GM19372 (cell line): Measurements from ENCODE around the gene BRSK2.

Experiments
- ATAC-seq: cut with Tn5 transposase; IDR thresholded peaks from one replicate; pipeline ENCODE4 v1.9.1; 2021; ENCODE audit warnings: mild to moderate bottlenecking, low read depth, moderate library complexity; ENCODE audit not compliant: unreplicated experiment

The BRSK2 gene

DNA sequence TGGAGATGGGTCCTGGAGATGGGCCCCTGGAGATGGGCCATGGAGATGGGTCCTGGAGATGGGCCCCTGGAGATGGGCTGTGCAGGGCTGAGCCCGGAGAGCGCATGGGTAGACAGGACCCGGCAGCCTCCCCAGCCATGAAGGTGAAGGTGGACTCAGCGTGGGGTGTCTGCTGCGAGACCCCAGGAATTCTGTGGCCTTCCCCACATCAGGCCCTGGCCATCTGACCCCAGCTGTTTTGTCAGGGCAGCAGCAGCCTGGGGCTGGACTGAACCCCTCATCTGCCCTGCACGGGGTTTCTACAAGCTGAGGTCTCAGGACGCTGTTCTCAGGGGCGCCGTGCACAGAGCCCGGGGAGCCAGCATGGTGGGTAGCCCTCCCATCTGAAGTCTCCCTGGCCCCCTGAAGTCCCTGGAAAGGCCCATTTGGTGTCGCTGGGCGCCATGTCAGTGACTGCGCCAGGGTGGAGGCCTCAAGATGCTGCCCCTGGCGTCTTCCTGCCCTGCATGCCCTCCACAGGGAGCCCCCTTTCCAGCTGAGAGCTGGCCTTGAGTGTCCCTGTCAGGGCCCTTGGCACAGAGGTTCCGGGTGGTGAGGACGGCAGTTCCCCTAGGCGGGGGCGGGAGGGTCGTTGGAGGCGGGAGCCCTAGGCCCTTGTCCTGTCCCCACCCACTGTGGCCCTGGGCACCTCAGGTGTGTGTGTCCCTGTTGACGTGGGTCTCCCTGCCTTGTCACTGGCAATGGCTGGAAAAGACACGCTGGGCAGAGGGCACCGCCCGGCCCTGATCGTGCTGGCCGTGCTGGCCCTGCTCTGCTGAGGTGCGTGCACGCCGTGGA is 5.4 kb downstream of the BRSK2 start:
- ATAC-seq = no peak

DNA sequence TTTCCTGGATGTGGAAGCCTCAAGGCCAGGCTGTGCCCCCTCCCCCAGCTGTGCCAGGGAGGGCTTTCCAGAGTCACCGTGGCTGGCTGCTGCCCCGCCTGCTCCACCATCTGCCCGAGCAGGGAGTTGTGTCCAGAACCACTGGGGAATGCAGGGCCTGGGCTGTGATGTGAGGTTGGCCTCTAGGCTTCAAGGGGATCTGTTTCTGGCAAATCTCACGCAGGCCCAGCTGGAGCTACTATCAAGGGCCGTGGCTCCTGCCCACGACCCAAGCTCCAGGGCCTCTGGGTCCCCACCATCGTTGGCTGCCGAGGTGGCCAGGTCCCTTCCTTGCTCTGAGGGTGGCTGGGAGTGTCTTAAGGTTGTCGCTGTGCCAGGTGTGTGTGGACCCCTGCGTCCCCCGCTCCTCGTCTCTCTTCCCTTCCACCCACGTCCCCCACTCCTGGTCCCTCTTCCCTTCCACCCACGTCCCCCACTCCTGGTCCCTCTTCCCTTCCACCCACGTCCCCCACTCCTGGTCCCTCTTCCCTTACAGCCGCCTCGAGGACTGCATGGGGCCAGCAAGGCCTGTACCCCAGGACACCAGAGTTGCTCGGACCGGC is 6.1 kb downstream of the BRSK2 start:
- no peak for ATAC-seq

DNA sequence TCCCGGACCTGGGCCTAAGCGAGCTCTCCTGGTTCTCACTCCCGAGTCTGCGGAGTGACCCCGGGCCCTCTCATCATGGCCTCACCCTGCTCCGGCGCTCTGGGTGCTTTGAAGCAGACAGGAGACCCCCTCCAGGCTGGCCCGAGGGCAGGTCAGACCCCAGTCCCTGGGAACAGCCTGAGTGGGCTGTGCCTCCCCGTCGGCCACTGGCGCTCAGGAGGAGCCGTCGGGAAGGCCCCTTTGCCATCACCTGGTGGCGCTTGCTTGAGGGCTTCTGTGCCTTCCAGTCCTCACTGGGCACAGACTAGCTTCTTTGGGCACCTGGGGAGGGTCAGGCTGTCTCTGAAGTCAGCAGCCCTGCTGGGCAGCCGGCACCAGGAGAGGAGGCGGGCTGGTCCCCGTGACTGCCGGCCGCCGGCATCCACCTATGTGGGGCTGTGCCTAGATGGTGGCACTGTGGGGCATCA is 6.7 kb downstream of the BRSK2 start:
- no peak for ATAC-seq

- ATAC-seq = no peak
Measured at GRCh38 chr11:1397146-1397861, 7.6 kb downstream of the BRSK2 start.

- no peak for ATAC-seq
Measured at GRCh38 chr11:1397862-1398527, 8.3 kb downstream of the BRSK2 start.

DNA sequence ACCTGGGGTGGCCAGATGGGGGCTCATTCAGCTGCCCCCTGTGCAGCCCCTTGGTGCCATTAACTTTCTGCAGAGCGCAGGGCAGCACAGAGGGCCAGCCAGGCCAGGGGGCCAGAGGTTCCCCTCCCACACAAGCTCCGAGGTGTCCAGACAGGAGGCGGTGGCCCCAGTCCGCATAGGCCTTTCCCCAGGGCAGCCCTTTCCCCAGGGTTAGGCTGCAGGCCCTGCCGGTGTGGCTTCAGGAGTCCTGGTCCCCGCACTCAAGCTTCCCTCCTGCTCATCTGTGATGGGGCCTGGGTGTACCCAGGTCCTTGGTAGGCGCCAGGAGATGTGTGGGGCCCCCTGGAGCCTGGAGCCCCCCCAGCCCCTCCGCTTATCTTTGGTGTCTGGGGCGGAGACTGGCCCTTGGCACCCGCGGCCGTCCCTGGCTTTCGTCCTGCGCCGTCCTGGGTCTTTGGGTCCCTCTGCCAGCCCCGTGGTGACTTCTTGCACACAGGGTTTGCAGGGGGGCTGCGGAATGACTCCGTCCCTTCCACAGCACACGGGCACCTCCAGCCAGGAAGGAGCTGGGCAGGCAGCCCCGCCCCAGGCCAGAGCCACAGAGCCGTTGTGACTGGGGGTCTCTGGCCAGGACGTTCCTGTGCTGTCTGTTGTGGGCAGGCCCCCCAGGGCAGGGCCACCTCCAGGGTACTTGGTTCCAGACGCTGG is 8.9 kb downstream of the BRSK2 start:
- no peak for ATAC-seq

DNA sequence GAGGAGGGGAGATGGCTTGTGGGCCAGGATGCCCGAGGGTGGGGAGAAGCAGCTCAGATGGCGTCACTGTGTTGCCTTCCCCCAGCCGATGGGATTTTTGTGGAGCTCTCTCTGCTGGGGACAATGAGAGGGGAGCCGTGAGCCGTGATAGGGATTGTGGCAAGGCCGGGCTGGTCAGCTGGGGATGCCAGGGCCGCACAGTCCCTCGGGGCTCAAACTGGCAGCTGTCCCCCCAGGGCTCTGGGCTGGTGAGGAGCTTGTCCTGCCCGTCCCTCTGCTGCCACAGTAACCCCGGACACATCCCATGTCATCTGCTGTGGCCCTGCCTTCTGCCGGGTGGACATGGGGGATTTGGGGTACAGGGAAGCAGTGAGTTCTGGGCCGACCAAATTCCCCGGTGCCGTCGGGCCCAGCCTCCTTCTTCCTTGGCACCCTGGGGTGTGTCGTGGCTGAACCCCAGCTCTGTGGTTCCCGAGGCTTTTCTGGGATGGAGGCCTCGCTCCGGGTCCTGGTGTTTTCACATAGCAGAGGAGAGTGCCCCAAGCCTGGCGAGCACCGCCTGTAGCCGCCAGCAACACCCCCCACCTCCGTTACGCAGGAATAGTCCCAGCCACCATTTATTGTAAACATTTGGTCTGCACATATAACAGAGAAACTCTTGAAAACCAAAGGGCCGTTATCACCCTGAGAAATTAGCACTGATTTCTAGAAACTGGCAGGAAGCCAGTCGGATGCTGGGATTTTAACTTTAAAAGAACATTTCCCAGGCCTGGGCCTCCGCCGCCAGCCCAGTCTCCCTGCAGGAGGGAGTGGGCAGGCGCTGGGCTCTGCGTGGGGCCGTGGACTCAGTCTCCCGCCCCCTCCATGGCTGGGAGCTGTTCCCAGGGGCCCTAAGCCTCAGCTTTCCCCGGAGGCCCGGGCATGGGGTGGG is 9.9 kb downstream of the BRSK2 start:
- no peak for ATAC-seq

DNA sequence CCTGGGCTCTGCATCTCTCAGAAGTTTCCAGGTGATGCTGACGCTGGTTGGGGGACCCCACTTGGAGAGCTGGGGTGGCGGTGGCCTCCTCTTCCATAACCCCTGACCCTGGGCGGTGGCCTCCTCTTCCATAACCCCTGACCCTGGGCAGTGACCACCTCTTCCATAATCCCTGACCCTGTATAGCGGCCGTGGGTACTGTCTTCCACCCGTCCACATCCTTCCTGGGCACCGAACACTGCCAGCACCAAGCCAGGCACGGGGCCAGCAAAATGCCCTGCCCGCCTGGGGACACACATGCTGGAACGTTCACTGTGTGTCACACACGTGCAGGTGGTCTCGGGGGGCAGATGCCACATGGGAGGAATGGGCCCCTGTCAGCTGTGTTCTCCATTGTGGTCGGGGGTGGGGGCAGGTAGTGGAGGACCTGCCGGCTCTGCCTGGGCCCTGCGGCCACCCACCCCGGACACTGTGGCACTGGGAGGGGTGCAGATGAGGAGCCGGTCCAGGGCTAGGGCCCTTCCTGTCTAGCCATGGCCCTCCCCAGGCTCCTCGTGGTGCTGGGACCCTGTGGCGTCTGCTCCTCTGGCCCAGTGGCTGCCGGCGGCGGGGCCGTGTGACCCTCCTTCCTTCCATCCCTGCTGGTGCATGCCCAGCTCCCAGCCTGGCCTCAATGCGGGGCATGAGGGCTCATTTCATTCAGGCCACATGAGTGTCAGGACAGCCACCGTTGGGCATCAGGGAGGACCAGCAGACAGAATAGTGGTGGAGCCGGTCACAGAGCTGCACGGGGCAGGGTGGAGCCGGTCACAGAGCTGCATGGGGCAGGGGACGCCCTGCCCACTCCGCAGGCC is 10.8 kb downstream of the BRSK2 start:
- no peak for ATAC-seq

DNA sequence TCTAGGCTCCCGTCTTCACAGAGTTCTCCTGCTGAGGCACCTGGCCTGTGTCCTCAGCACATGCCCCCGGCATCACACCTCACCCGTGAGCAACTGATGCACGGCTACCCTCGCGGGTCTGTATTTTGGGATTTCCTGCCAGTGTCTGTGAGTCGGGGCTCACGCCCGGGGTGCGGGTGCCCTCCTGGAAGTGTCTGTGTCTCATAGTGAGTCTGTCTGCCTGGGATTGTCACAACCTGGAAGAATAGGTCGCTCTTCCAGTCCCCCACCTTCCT is 11.4 kb downstream of the BRSK2 start:
- ATAC-seq = no peak

DNA sequence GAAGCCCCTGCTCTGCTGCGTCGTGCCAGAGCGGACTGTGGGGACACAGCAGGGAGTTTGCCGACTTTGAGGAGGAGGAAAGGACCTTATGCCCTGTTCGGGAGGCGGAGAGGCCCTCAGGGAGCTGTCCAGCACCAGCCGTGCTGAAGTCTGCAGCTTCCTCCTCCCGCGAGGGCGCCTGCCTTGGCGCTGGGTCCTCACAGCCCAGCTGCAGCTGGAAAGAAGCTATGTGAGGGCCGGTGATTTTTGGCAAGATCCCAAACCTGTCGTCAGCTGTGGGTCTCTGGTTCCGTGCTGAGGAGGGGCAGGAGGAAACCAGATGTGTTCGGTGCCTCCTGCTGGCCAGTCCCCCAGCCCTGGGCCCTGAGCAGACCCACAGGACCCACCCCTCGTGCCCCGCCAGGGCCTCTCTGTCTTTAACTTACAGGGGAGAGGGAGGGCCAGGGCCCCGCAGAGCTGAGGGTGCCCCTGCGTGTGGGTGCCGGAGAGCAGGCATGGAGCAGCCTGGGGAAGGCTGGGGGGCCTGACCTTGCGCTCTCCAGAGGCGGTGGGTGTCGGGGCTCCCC is 12.0 kb downstream of the BRSK2 start:
- no peak for ATAC-seq

DNA sequence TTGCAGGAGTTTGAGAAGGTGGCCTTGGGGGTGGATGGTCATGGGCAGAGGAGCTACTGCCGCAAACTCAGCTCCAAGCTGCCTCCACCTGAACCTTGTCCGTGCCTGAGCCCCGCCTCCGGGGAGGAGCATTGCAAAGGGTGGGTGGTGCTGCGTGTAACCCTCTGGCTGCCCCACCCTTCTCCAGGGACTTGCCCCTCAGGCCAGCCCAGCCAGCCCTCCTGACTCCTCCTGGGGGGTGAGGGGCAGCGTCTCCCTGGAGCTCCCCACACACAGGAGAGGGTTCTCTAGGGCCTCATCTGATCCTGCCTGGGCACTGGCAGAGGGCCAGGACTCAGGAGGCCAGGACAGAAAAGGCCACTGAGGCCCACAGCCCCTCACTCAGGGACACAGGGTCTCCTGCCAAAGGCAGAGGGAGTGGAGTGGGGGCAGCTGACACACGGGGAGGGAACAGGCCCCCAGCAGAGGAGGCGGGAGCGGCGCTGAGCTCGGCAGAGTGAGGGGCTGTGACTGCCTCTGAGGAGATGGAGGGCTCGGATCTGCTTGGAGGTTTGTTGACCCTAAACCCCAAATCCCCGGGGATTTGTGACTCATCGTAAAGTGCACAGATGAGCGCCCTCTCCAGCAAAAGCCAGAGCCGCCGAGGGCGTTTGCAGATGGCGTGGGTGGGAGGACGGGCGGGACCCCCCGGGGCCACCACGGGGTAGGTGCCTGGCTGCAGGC is 12.8 kb downstream of the BRSK2 start:
- no peak for ATAC-seq

GRCh38 chr11:1403078-1403620 is 13.4 kb downstream of the BRSK2 start:
- no peak for ATAC-seq

GRCh38 chr11:1403721-1404460 is 14.2 kb downstream of the BRSK2 start:
- ATAC-seq = no peak

GRCh38 chr11:1404461-1405185 is 14.9 kb downstream of the BRSK2 start:
- ATAC-seq = no peak

DNA sequence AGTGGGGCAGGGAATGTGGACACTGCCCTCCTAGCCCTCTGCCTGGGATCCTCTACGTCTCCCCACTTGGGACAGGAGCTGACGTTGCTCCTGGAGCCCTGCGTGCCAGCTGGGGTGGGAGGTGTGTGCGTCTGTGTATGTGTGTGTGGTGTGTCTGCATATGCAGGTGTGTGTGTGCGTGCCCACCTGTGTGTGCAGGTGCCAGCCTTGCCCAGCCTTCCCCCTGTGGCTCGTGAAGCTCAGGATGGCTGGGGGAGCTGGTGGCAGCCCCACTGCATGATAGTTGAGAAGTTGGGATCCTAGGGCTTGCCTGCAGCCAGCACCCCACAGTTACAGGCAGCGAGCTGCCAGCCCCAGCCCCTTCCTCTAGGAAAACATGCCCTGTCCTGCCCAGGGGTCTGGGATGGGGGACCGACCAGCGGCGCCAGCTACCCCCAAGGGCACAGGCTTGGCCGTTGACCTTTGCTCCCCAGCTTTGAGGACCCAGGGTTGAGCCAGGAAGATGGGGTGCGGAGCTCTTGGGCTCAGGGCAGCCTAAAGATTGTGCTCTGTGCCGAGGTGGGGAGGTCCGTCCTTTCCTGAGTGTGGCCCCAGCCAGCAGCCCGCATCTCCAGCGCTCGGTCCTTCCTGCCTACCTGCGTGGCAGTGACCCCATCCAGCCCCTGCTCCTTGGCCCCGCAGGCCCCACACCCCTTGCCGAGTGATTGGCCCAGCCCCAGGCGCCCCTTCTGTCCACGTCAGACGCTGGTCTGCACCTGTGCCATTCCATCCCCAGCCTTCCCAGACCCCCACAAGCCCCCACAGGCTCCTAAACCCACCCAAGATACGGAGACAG is 15.7 kb downstream of the BRSK2 start:
- ATAC-seq = no peak
